Measurements from ENCODE around the gene RALGAPA1. TPM values are rescaled to one million over a fixed set of nuclear protein-coding genes. Genes with fewer than 3 reads are reported as not detected.

The RALGAPA1 gene
- total and polyA plus RNA-seq, 9 of the 15 experiments (the other 6 are each of a cell fraction or from before 2014, with no cell fraction given), result 2.5 to 16.3 (median 6.2) TPM

DNA sequence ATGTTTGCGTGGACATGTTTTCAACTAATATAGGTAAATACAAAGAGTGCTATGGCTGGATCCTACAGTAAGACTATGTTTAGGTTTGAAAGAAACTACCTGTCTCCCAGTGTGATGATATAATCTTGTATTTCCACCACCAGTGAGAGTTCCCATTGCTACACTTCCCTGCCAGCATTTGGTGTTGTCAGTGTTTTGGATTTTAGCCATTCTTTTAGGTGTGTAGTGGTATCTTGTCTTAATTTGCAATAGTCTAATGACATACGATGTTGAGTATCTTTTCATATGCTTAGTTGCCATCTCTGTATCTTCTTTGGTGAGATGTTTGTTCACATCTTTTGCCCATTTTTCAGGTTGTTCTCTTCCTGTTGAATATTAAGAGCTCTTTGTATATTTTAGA lies 103.5 kb downstream of the RALGAPA1 start (continued):
- no peak for TF ChIP-seq NONO (IDR thresholded peaks at IDR 0.05; ENCODE audit: low read depth in 2 of 2, low read length in 1 of 2)

GRCh38 chr14:35704793-35705493 lies 104.2 kb downstream of the RALGAPA1 start:
- Histone ChIP-seq H3K4me1 (replicated peaks in 1 of 2; ENCODE audit: control insufficient read depth in 2 of 2, insufficient read depth in 2 of 2, low read length in 2 of 2) (no peaks in the 10 kb centered on the region), H3K4me3 (no peak overlapping the region), H2AFZ (ENCODE audit: low read depth, low read length) (no peak overlapping the region), H3K9me1 (ENCODE audit: control insufficient read depth, insufficient read depth, low read length) (no peaks in the 10 kb centered on the region), H3K27me3 (ENCODE audit: control insufficient read depth in 2 of 2, insufficient read depth in 2 of 2, low read length in 2 of 2) (no peaks in the 10 kb centered on the region), H3K9me3 (replicated peaks; ENCODE audit: control insufficient read depth, insufficient read depth, low read depth, low read length) (no peaks in the 10 kb centered on the region), H3K27ac (ENCODE audit: extremely low read depth, low read depth, low read length) (no peak overlapping the region), H3K79me2 (ENCODE audit: control insufficient read depth, insufficient read depth, low read length) (no peaks in the 10 kb centered on the region), H3K9ac (ENCODE audit: insufficient read depth in 1 of 2, low read depth in 2 of 2, low read length in 2 of 2) (no peak overlapping the region), H3K36me3 (ENCODE audit: control insufficient read depth, insufficient read depth, low read length) (no peaks in the 10 kb centered on the region), H3K4me2 (ENCODE audit: insufficient read depth, low read length) (no peak overlapping the region), H4K20me1 (replicated peaks; ENCODE audit: control insufficient read depth, insufficient read depth, low read length) (no peaks in the 10 kb centered on the region)
- FAIRE-seq (no peak), DNase-seq (ENCODE audit: extremely low read depth in 1 of 4, low spot score in 3 of 4) (no peak), ATAC-seq (no peak)
- POLR2A ChIA-PET, result no interaction called here
- BruUV-seq (replicated peaks), result no TSS peak
- intact Hi-C loops (cut with micrococcal nuclease) (no loop called here), in situ Hi-C loops (cut with MboI) (no loop called here)
- TF ChIP-seq KDM1A (IDR thresholded peaks at IDR 0.05) (no peak), SREBF1 (IDR thresholded peaks at IDR 0.05; ENCODE audit: borderline replicate concordance, low read depth, low read length) (no peak), HDAC6 (IDR thresholded peaks at IDR 0.05; ENCODE audit: low read depth, low read length) (no peak), ZNF398 (CRISPR knock-in tag; IDR thresholded peaks at IDR 0.05) (no peak), NFATC3 (IDR thresholded peaks at IDR 0.05) (no peak), ZNF23 (CRISPR knock-in tag; IDR thresholded peaks at IDR 0.05) (no peak), NR3C1 (CRISPR knock-in tag; IDR thresholded peaks at IDR 0.05) (no peak), TFAP4 (CRISPR knock-in tag; IDR thresholded peaks at IDR 0.05; ENCODE audit: borderline replicate concordance) (no peak), PRPF4 (IDR thresholded peaks at IDR 0.05; ENCODE audit: insufficient read depth, low read depth, low read length, poor library complexity, severe bottlenecking) (no peak), KDM2B (CRISPR knock-in tag; IDR thresholded peaks at IDR 0.05) (no peak), KHSRP (IDR thresholded peaks at IDR 0.05) (no peak), ZNF316 (IDR thresholded peaks at IDR 0.05) (no peak), BRD4 (IDR thresholded peaks at IDR 0.05) (no peak), MAZ (CRISPR knock-in tag; conservative IDR thresholded peaks at IDR 0.05 in 1 of 2, IDR thresholded peaks at IDR 0.05 in 1 of 2) (no peak)
- CTCF ChIA-PET (ENCODE audit: low intra/inter-chr PET ratio), result no interaction called here

Measured in K562 (cell line).